ENCODE measurements around the gene KLK11. TPM values are rescaled to one million over a fixed set of nuclear protein-coding genes. Genes with fewer than 3 reads are reported as not detected.

Gene KLK11
- total and polyA plus RNA-seq, 2 donors (not counting 3 experiments of a cell fraction or from before 2014, with no cell fraction given), result not detected

DNA sequence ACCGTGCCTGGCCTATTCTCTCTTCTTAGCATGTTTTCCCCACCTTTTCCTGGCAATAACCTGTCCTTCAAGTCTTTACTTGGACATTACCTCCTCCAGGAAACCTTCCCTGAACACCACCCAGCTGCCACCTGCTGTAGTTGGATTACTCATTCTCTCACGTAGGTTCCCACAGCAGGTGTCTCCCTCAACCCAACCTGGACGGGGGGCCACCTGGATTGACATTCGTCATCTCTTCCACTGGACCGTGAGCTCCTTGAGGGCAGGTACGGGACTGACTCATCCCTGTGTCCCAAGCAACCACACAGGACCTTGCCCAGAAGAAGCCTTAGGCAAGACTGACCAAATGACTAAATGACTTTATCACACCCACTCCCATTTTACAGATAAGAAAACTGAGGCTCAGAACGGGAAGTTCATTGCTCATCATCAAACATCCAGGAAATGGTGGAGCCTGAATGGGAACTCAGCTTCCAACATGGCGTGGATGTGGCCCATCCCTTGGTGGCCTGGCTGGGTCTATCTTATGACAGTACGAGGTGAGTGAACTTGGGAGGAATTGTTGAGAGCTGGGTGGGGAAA lies 53.5 kb downstream of the KLK11 start:
- ChIA-PET POLR2A (no interaction called here), CTCF (no interaction called here)
- Histone ChIP-seq H3K27ac (ENCODE audit: insufficient read depth, low read depth, low read length) (no peak overlapping the region), H3K4me1 (ENCODE audit: control insufficient read depth, extremely low read depth, insufficient read depth, low read length) (no peaks in the 10 kb centered on the region), H3K9me1 (replicated peaks; ENCODE audit: control insufficient read depth, extremely low read depth, insufficient read depth, low read length) (no peaks in the 10 kb centered on the region), H3K9ac (replicated peaks; ENCODE audit: extremely low read depth, insufficient read depth, low read length) (no peak overlapping the region), H3K4me2 (ENCODE audit: insufficient read depth, low read length) (no peak overlapping the region), H3K79me2 (ENCODE audit: control insufficient read depth, insufficient read depth, low read length) (no peaks in the 10 kb centered on the region), H3K9me3 (replicated peaks; ENCODE audit: control insufficient read depth, insufficient read depth, low read length) (no peaks in the 10 kb centered on the region), H4K20me1 (replicated peaks; ENCODE audit: control insufficient read depth, extremely low read depth, insufficient read depth, low read length) (no peaks in the 10 kb centered on the region), H2AFZ (ENCODE audit: low read depth, low read length) (no peak overlapping the region), H3K27me3 (ENCODE audit: control insufficient read depth in 2 of 2, insufficient read depth in 2 of 2, low read length in 2 of 2) (no peaks in the 10 kb centered on the region), H3K36me3 (ENCODE audit: control insufficient read depth in 2 of 2, extremely low read depth in 1 of 2, insufficient read depth in 2 of 2, low read length in 2 of 2) (no peaks in the 10 kb centered on the region), H3K4me3 (replicated peaks in 1 of 3; ENCODE audit: insufficient read depth in 1 of 3, low read depth in 1 of 3, low read length in 3 of 3) (no peak overlapping the region)
- no peak for FAIRE-seq
- TF ChIP-seq JUN (IDR thresholded peaks at IDR 0.05; ENCODE audit: borderline replicate concordance, insufficient read depth, insufficient read length, low read depth), result no peak
- no peak for TF ChIP-seq FOS (IDR thresholded peaks at IDR 0.05; ENCODE audit: borderline replicate concordance, insufficient read depth, low read length)
- TF ChIP-seq EZH2 (IDR thresholded peaks at IDR 0.05; ENCODE audit: borderline replicate concordance, low read depth, low read length, severe bottlenecking), result no peak
- TF ChIP-seq GATA2 (IDR thresholded peaks at IDR 0.05; ENCODE audit: insufficient read depth, insufficient read length, low read depth, low read length), result no peak
- TF ChIP-seq POLR2AphosphoS5 (IDR thresholded peaks at IDR 0.05; ENCODE audit: insufficient read depth, low read depth, low read length), result no peak
- TF ChIP-seq POLR2A (IDR thresholded peaks at IDR 0.05; ENCODE audit: low read depth, low read length), result no peak
- TF ChIP-seq, protein P1, sequence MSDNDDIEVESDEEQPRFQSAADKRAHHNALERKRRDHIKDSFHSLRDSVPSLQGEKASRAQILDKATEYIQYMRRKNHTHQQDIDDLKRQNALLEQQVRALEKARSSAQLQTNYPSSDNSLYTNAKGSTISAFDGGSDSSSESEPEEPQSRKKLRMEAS (IDR thresholded peaks at IDR 0.05; ENCODE audit: insufficient read depth, insufficient read length), result no peak
- no peak for TF ChIP-seq MYC (IDR thresholded peaks at IDR 0.05; ENCODE audit: low read depth, low read length)
- TF ChIP-seq, protein P2, sequence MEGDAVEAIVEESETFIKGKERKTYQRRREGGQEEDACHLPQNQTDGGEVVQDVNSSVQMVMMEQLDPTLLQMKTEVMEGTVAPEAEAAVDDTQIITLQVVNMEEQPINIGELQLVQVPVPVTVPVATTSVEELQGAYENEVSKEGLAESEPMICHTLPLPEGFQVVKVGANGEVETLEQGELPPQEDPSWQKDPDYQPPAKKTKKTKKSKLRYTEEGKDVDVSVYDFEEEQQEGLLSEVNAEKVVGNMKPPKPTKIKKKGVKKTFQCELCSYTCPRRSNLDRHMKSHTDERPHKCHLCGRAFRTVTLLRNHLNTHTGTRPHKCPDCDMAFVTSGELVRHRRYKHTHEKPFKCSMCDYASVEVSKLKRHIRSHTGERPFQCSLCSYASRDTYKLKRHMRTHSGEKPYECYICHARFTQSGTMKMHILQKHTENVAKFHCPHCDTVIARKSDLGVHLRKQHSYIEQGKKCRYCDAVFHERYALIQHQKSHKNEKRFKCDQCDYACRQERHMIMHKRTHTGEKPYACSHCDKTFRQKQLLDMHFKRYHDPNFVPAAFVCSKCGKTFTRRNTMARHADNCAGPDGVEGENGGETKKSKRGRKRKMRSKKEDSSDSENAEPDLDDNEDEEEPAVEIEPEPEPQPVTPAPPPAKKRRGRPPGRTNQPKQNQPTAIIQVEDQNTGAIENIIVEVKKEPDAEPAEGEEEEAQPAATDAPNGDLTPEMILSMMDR (IDR thresholded peaks at IDR 0.05; ENCODE audit: extremely low read depth in 1 of 2, insufficient read depth in 1 of 2, low read depth in 1 of 2, low read length in 2 of 2), result no peak
- intact Hi-C loops (cut with micrococcal nuclease) (no loop called here), dilution Hi-C loops (cut with MboI; ENCODE audit: extremely low pct_ligation_motif_present, low sequenced_read_pairs) (no loop called here)
- no peak for DNase-seq (ENCODE audit: low read depth, low spot score)
- BruUV-seq (replicated peaks), result no TSS peak

Other genes starting within 250 kb of the KLK11 start
- not detected in 2 replicates for gene ACP4, start 236.2 kb downstream of the KLK11 start, total RNA-seq
- gene ACP4, start 236.2 kb downstream of the KLK11 start, polyA plus RNA-seq, result not detected in 2 replicates
- gene KLK1, start 202.8 kb downstream of the KLK11 start, total RNA-seq, result not detected in 2 replicates
- 0.08 TPM in 1 of 2 replicates, not detected in the other for gene KLK1, start 202.8 kb downstream of the KLK11 start, polyA plus RNA-seq
- gene KLK15, start 193.0 kb downstream of the KLK11 start, total RNA-seq, result not detected in 2 replicates
- gene KLK15, start 193.0 kb downstream of the KLK11 start, polyA plus RNA-seq, result not detected in 2 replicates
- not detected in 2 replicates for gene KLK3, start 171.7 kb downstream of the KLK11 start, total RNA-seq
- gene KLK3, start 171.7 kb downstream of the KLK11 start, polyA plus RNA-seq, result not detected in 2 replicates
- not detected in 2 replicates for gene KLK2, start 153.2 kb downstream of the KLK11 start, total RNA-seq
- not detected in 2 replicates for gene KLK2, start 153.2 kb downstream of the KLK11 start, polyA plus RNA-seq
- gene KLK4, start 115.2 kb downstream of the KLK11 start, total RNA-seq, result not detected in 2 replicates
- not detected in 2 replicates for gene KLK4, start 115.2 kb downstream of the KLK11 start, polyA plus RNA-seq
- gene KLK5, start 73.6 kb downstream of the KLK11 start, total RNA-seq, result not detected in 2 replicates
- not detected in 2 replicates for gene KLK5, start 73.6 kb downstream of the KLK11 start, polyA plus RNA-seq
- not detected in 2 replicates for gene KLK6, start 57.0 kb downstream of the KLK11 start, total RNA-seq
- 0.11 and 0.12 TPM in 2 replicates for gene KLK6, start 57.0 kb downstream of the KLK11 start, polyA plus RNA-seq
- not detected in 2 replicates for gene KLK7, start 42.7 kb downstream of the KLK11 start, total RNA-seq
- gene KLK7, start 42.7 kb downstream of the KLK11 start, polyA plus RNA-seq, result not detected in 2 replicates
- gene KLK8, start 25.0 kb downstream of the KLK11 start, total RNA-seq, result not detected in 2 replicates
- gene KLK8, start 25.0 kb downstream of the KLK11 start, polyA plus RNA-seq, result not detected in 2 replicates
- gene KLK10, start 6.9 kb downstream of the KLK11 start, total RNA-seq, result not detected in 2 replicates
- not detected in 2 replicates for gene KLK10, start 6.9 kb downstream of the KLK11 start, polyA plus RNA-seq
- not detected in 2 replicates for gene KLK12, start 8.4 kb upstream of the KLK11 start, total RNA-seq
- gene KLK12, start 8.4 kb upstream of the KLK11 start, polyA plus RNA-seq, result not detected in 2 replicates
- not detected in 2 replicates for gene KLK13, start 38.5 kb upstream of the KLK11 start, total RNA-seq
- gene KLK13, start 38.5 kb upstream of the KLK11 start, polyA plus RNA-seq, result not detected in 2 replicates
- not detected in 2 replicates for gene KLK14, start 56.3 kb upstream of the KLK11 start, total RNA-seq
- 0.10 and 0.12 TPM in 2 replicates for gene KLK14, start 56.3 kb upstream of the KLK11 start, polyA plus RNA-seq
- gene CTU1, start 81.8 kb upstream of the KLK11 start, total RNA-seq, result 8.2 and 8.7 TPM in 2 replicates
- gene CTU1, start 81.8 kb upstream of the KLK11 start, polyA plus RNA-seq, result 6.1 and 7.0 TPM in 2 replicates
- not detected in 2 replicates for gene SIGLEC9, start 98.3 kb upstream of the KLK11 start, total RNA-seq
- not detected in 2 replicates for gene SIGLEC9, start 98.3 kb upstream of the KLK11 start, polyA plus RNA-seq
- not detected in 2 replicates for gene SIGLEC7, start 115.7 kb upstream of the KLK11 start, total RNA-seq
- gene SIGLEC7, start 115.7 kb upstream of the KLK11 start, polyA plus RNA-seq, result not detected in 2 replicates
- not detected in 2 replicates for gene CD33, start 198.5 kb upstream of the KLK11 start, total RNA-seq
- gene CD33, start 198.5 kb upstream of the KLK11 start, polyA plus RNA-seq, result not detected in 2 replicates
- not detected in 2 replicates for gene SIGLECL1, start 224.5 kb upstream of the KLK11 start, total RNA-seq
- not detected in 2 replicates for gene SIGLECL1, start 224.5 kb upstream of the KLK11 start, polyA plus RNA-seq